ENCODE measurements around the gene TGM3.

TGM3 gene

DNA sequence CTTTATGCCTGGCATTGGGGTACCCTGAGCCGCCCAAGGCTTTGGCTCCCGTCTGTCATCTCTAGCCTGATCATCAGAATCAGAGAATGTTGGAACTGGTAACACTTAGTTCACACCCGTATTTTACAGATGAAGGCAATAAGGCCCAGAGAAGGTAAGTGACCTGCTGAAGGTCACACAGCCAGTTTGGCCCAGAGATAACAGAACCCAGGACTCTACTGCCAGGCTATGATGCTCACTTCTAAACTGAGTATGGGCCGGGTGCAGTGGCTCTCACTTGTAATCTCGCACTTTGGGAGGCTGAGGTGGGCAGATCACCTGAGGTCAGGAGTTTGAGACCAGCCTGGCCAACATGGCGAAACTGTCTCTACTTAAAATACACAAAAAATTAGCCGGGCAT is 83.1 kb downstream of the TGM3 start:
- DNase-seq (ENCODE audit: low read depth, low spot score) = no peak

DNA sequence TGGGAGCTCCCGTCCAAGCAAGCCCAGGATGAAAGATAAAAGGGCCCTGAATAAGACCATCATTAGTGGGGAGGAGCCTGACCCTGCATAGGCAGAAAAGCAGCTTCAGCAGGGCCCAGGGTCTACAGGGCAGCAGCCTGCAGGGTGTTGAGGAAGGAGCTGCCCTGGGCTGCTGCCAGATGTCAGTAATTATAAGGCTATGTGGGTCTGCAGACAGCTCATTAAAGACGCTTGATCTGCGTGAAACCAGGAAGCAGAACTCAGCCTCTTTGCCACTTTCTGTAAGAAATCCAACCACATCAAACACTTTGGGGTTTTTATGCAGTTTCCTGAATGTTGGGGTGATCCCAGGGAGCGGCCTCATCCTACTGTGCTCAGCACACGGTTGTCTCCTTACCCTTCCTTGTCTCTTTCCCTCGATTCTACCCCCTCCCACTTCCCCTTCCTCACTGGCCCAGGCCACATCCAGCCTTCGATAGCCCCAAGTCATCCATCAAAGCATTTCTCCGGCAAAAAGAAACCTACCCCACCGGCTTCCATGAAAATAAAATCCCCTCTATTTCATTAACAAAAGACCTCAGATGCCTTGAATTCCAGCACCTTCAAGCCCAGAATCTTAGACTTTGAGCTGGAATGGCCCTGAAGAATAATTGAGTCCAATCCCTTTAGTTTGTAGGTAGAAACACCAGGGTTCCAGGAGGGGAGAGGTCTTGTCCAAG is 83.9 kb downstream of the TGM3 start:
- peak; percentile 30 for DNase-seq (ENCODE audit: low read depth, low spot score)

DNA sequence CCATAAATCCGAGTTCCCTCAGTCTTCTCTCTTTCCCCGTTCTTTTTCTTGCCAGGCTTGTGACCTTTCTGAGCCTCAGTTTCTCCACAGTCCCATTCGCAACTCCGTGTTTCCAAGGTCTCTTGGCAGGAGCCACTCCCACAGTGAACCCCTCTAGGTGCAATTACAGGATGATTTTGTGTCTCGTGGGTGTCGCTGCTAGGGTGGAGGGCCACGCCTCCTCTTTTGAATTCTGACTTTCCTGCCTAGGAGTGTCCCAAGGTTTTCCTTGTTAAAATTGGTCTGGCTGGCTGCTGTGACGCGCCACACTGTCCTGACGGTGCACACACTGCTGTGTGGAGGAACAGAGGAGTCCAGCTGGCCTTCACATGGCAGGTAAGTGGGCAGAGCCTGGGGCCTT is 84.8 kb downstream of the TGM3 start, which contains the start of gene TGM6:
Gene TGM6 (plus strand): TSS at position 301 of the 400 bp plus-strand sequence. CDS start 68 bp downstream, at position 369.
- DNase-seq (ENCODE audit: low read depth, low spot score) = no peak

DNA sequence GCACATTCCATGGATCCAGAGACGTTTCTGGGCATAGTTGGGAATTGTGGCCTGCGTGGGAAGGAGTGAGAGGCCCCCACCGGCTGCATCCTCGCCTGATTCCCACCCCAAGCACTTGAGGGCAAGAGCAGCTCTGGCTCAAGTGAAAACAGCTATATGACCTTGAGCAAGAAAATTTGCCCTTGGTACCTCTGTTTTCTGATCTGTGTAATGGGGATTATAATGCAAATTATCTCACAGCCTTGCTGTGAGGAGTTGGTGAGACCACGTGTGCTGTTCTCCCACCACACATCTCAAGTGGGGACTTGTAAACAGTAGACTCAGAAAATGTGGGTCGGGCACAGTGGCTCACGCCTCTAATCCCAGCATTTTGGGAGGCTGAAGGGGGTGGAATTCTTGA is 85.5 kb downstream of the TGM3 start:
- DNase-seq (ENCODE audit: low read depth, low spot score) = no peak

DNA sequence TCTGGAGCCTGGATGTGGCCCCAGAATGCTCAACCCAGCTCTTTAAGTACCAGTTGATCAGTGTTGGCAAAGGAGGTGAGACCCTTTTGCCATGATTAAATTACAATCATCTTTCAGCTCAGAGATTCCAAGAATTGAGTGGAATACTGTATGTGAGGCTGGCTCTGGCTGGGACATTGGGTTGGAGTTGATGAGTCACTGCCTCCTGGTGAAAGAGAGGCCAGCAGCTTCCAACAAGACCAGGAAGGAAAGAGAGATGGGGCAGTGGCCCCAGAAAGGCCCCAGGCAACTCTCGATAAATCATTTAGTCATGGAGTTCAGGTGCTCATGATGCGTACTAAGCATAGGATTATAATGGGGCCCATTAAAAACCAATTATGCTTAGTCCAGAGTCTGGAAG is 87.0 kb downstream of the TGM3 start:
- DNase-seq (ENCODE audit: low read depth, low spot score) = no peak

DNA sequence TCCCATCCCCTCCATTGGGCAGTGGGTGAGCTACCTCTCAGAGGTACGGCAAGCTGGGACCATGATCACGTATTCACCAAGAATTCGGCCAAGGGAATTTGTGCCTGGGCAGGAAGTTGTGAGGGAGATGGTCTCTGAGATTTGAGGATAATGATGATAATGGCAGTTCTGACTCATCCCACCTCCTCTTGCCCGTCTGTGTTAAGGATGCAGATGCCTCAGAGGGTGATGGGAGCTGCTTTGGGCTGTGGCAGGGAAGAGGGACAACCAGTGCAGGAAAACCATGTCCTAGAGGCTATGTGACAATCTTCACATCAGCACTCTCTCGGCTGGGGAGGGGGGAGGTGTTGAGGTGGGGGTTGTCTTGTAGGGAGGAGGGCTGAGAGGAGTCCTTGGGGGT is 89.2 kb downstream of the TGM3 start:
- no peak for DNase-seq (ENCODE audit: low read depth, low spot score)

DNA sequence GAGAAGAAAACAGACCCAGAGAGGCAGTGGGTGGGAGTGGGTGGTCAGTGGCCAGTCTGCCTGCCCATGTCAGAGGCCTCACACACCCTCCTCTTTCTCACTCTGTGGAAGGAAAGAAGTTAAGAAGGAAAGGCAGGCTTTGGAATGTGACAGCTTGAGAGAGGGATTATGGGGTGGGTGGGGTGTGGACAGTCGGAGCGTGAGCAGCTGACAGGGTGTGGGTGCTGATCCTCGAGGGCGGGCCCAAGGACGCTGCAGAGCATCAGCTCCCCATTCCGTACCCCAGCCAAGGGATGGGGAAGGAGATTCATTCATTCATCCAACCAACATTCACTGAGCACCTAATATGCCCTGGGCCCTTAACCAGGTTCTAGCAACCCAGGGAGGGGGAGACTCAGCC is 89.7 kb downstream of the TGM3 start:
- DNase-seq (ENCODE audit: low read depth, low spot score) = no peak

DNA sequence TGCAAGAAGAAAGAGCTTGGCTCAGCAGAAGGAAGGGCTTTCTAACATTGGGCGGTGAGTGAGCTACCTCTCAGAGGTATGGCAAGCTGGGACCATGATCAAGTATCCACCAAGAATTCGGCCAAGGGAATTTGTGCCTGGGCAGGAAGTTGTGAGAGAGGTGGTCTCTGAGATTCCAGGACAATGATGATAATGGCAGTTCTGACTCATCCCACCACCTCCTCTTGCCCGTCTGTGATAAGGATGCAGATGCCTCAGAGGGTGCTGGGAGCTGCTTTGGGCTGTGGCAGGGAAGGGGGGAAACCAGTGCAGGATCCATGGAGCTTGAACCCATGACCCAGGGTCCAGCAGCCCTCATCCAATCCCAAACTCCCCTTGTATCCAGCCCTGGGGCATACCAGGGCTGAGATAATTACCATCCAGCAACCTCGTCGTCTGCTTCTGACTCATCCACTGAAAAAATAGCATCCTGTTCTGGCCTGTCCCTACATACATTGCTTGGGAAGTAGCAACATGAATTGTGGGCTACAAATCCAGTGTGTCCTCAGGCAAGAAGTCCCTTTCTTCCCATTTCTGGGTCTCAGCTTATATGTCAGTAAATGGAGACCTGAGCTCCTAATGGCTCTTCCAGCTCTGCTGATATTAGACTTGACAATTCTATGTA is 90.8 kb downstream of the TGM3 start:
- no peak for DNase-seq (ENCODE audit: low read depth, low spot score)

DNA sequence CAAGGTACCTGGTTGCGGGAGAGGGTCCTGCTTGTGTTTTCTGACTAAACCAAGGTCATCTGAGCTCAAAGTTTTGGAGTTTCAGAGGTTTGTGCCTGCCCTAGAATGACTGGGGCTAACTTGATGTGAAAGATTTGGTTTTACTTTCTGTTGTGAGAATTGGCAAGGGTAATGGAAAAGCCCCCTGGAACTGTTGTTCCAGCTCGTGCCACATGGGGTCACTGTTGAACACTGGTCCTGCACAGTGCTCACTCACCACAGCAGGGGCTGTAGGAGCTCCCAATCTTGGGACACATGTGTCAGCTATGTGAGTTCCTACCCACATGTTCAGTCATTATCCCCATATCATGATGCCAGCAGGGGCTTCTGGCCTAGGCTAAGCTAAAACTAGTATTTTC is 91.4 kb downstream of the TGM3 start:
- no peak for DNase-seq (ENCODE audit: low read depth, low spot score)

DNA sequence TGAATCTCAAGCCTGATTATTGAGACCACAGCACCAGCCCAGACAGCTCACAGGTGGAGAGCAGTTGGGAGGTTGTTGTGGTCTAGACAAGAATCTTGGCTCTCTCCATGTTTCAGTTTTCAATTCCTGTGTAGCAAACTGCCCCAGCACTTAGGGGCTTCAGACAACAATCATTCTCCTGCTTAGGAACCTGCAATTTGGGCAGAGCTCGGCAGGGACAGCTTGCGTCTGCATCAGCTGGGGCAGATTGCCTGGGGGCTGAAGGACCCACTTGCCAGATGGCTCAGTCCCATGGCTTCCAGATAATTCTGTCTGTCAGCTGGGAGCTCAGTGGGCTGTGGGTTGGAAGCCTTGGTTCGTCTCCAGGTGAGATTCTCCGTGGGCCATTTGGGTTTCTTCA is 91.8 kb downstream of the TGM3 start:
- DNase-seq (ENCODE audit: low read depth, low spot score) = no peak

Measured in iPS DF 19.7 (cell line).